Mesothelial cell of epicardium (in vitro differentiated cells): ENCODE measurements around the gene CDC42BPG. TPM values are rescaled to one million over a fixed set of nuclear protein-coding genes. Genes with fewer than 3 reads are reported as not detected.

Source experiments
- DNase-seq, 2 experiments: peaks; one replicate each; pipeline ENCODE4 v3.0.0; 2021; ENCODE audit warnings: low spot score in 2 of 2; ENCODE audit not compliant: unreplicated experiment in 2 of 2
- H3K27ac Mint-ChIP-seq: 2 replicates; pipeline ENCODE4 v1.8.0; 2021; ENCODE audit warnings: mixed read lengths
- H3K27me3 Mint-ChIP-seq: 2 replicates; pipeline ENCODE4 v1.8.0; 2021; ENCODE audit warnings: low read depth, mixed read lengths
- H3K36me3 Mint-ChIP-seq: 2 replicates; pipeline ENCODE4 v1.8.0; 2021; ENCODE audit warnings: mixed read lengths
- H3K4me1 Mint-ChIP-seq: 2 replicates; pipeline ENCODE4 v1.8.0; 2021; ENCODE audit warnings: mixed read lengths
- H3K4me3 Mint-ChIP-seq: 2 replicates; pipeline ENCODE4 v1.8.0; 2021; ENCODE audit warnings: mild to moderate bottlenecking, moderate library complexity, mixed read lengths
- H3K9me3 Mint-ChIP-seq: 2 replicates; pipeline ENCODE4 v1.8.0; 2021; ENCODE audit warnings: mixed read lengths
- total RNA-seq: library from RNA; stranded (reverse); gene quantifications from 3 replicates; pipeline ENCODE4 v1.2.1, GENCODE V29; 2021
- TF ChIP-seq, protein P1 (sequence below): fragments of 200-600 bp; sonication (generic); IDR thresholded peaks from one replicate; pipeline ENCODE4 v1.5.0; 2021; ENCODE audit warnings: antibody characterized with exemption; ENCODE audit not compliant: unreplicated experiment

CDC42BPG gene
- total RNA-seq, 1 donor from 2014 or later, result 30.1 TPM

DNA sequence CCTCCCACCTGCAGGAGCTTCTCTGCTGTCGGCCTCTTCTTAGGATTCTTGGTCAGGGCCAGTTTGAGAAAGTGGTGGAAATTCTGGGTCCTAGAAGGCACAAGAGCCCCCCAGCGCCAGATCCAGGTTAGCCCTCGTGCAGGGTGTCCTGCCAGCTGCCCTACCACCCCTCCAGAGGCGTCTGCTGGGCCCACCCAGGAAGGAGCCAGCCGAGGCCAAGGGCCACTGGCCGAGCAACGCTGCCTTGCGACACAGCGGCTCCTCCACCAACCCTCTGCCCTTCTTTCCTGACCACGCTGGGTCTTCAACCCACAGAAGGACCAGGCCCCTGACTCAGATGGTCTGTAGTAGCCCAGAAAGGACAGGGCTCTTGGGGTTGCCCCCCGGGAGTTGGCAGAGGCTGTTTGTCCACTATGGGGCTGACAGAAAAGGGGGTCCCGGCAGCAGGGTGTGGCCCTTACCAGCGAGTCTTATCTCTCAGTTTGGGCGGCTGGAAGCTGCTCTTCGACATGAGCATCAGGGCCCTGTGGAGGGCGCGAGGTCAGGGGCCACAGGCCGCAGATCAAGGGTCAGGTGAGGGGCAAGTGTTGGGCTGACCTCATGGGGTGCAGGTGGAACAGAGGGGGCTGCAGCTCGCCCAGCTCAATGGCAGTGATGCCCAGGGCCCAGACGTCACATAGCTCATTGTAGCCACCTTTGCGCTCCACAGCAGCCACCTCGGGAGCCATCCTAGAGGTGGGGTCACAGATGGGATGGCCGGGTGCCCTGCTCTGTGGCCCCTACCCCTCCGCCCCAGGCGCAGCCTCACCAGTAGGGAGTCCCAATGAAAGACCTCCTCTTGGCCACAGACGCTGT, 43.9 kb downstream of the CDC42BPG start:
- TF ChIP-seq, protein P1, sequence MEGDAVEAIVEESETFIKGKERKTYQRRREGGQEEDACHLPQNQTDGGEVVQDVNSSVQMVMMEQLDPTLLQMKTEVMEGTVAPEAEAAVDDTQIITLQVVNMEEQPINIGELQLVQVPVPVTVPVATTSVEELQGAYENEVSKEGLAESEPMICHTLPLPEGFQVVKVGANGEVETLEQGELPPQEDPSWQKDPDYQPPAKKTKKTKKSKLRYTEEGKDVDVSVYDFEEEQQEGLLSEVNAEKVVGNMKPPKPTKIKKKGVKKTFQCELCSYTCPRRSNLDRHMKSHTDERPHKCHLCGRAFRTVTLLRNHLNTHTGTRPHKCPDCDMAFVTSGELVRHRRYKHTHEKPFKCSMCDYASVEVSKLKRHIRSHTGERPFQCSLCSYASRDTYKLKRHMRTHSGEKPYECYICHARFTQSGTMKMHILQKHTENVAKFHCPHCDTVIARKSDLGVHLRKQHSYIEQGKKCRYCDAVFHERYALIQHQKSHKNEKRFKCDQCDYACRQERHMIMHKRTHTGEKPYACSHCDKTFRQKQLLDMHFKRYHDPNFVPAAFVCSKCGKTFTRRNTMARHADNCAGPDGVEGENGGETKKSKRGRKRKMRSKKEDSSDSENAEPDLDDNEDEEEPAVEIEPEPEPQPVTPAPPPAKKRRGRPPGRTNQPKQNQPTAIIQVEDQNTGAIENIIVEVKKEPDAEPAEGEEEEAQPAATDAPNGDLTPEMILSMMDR, result no peak
- Mint-ChIP-seq H3K27ac (peak overlapping the region; percentile 53), H3K27me3 (no peaks in the 10 kb centered on the region), H3K9me3 (no peaks in the 10 kb centered on the region), H3K4me1 (peaks cover 10% of the 10 kb centered on the region), H3K36me3 (peaks cover 5% of the 10 kb centered on the region), H3K4me3 (peak overlapping the region; percentile 65)
- DNase-seq, result no peak

DNA sequence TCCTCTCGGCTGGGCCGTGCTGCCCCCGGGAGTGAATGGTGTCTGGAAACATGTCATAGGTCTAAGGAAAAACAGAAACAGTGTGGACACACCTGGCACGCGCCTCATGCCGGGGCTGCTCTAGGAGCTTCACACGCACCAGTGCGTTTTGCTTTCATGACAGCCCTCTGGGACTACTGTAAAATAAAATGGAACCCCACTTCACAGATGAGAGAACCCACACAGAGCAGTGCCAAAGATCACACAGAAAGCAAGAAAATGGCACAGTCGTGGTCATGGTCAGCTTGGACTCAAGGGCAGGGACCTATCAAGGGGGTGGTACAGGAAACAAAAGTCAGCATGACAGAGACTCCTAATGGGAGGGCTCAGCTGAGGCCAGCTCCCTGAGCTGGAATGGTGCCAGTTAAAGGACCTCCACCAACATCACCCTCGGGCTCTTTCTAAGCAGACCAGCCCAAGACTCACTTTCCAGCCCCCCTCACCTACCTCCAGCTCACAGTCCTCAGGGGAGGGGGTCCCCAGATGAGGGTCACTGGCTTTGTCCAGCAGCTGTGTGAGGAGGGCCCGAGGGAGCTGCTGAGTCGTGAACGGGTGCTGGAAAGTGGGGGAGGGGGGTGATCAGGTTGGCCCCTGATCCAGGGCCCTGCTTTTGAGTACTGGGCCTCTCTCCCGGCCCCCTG, 44.7 kb downstream of the CDC42BPG start:
- no peak overlapping the region for H3K4me3 Mint-ChIP-seq
- H3K27ac Mint-ChIP-seq, result peak overlapping the region; percentile 54

GRCh38 chr11:64799256-64799622, 45.2 kb downstream of the CDC42BPG start:
- Mint-ChIP-seq H3K9me3 (no peaks in the 10 kb centered on the region), H3K36me3 (peaks cover 4% of the 10 kb centered on the region), H3K4me1 (peaks cover 10% of the 10 kb centered on the region), H3K27ac (no peak overlapping the region), H3K27me3 (no peaks in the 10 kb centered on the region), H3K4me3 (no peak overlapping the region)
- TF ChIP-seq, protein P1, result no peak
- no peak for DNase-seq

More for the DNA sequence above, 44.7 kb downstream of the CDC42BPG start:
- Mint-ChIP-seq H3K27me3 (no peaks in the 10 kb centered on the region), H3K4me1 (peaks cover 10% of the 10 kb centered on the region), H3K36me3 (peaks cover 4% of the 10 kb centered on the region), H3K9me3 (no peaks in the 10 kb centered on the region)
- TF ChIP-seq, protein P1, result no peak
- no peak for DNase-seq

DNA sequence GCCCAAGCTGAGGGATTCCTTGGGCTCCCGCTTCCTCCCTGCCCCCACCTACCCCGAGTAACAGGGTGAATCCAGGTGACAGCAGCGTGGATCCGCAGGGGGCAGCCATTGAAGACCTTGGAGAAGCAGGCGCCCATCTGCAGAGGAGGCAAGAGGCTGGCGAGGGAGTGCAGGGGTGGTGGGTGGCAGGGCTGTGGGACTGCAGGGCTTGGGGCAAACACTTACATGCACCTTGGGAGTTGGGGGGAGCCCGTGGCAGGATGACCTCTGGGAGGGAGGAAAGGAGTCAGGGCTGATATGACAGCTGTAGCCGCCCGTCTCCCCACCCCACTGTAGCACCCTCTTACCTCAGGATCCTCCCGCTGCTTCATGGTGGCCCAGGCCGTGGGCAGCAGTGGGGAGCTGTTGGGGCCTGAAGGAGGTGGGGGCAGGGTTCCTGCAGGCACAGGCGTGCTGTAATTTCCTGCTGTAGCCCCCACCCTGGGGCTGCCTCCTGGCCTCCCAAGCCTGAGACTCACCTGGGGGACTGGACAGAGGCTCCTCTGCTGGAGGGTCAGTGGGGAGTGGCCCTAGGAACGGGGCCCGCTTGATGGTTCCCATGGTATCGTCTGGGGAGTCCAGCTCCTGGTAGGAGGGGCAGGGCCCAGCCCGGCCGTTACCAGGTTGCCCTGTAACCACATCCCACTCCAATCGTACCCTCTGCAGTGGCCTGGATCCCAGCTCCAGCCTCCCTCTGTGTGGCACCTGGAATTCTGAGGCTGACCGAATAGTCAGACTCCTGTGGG, 47.5 kb downstream of the CDC42BPG start:
- no peak overlapping the region for H3K27ac Mint-ChIP-seq

More for the DNA sequence above, 47.5 kb downstream of the CDC42BPG start:
- Mint-ChIP-seq H3K27me3 (no peaks in the 10 kb centered on the region), H3K4me1 (peaks cover 2% of the 10 kb centered on the region), H3K36me3 (peaks cover 9% of the 10 kb centered on the region), H3K4me3 (no peak overlapping the region), H3K9me3 (no peaks in the 10 kb centered on the region)
- TF ChIP-seq, protein P1, result no peak
- no peak for DNase-seq
